Psoas muscle (tissue), 8 donors: ENCODE results near the gene BAZ2B. TPM values are rescaled to one million over a fixed set of nuclear protein-coding genes. Genes with fewer than 3 reads are reported as not detected.

Source experiments
- ATAC-seq, 4 donors: fragments of 200-7000 bp; cut with Tn5 transposase; one replicate each; pipeline ENCODE4 v1.9.1; 2020; ENCODE audit warnings: moderate library complexity in 3 of 4, mild to moderate bottlenecking in 2 of 4
- DNase-seq, 2 donors: peaks; one replicate each; pipeline ENCODE4 v3.0.0-alpha.2; 2020
- H3K27ac ChIP-seq: fragments of 200-600 bp; one replicate; pipeline ENCODE4 v1.8.0; 2022
- H3K27me3 ChIP-seq, 3 donors: fragments of 200-600 bp in 1 of 3; one replicate each; pipeline versions ENCODE4 v1.6.1 to v1.8.0; 2013 to 2022; ENCODE audit warnings: low read length in 2 of 3, mild to moderate bottlenecking in 2 of 3, moderate library complexity in 1 of 3; ENCODE audit not compliant: insufficient read depth in 3 of 3
- H3K36me3 ChIP-seq, 2 donors: fragments of 200-600 bp in 1 of 2; one replicate each; pipeline versions ENCODE4 v1.6.1 to v1.8.0; 2013 to 2022; ENCODE audit warnings: low read depth in 1 of 2, mild to moderate bottlenecking in 1 of 2, moderate library complexity in 1 of 2; ENCODE audit not compliant: insufficient read depth in 1 of 2
- H3K4me1 ChIP-seq: fragments of 200-600 bp; one replicate; pipeline ENCODE4 v1.8.0; 2022
- H3K4me3 ChIP-seq: fragments of 200-600 bp; one replicate; pipeline ENCODE4 v1.8.0; 2022; ENCODE audit warnings: mild to moderate bottlenecking
- H3K9me3 ChIP-seq: fragments of 200-600 bp; one replicate; pipeline ENCODE4 v1.8.0; 2022
- CTCF ChIP-seq: fragments of 200-600 bp; IDR thresholded peaks from one replicate; pipeline ENCODE4 v1.8.0; 2022; ENCODE audit warnings: antibody characterized with exemption
- WGBS, 3 donors: extraction: QIAGEN DNeasy Blood & Tissue Kit; methylation state at CpG; one replicate each; pipeline versions ENCODE4 v1.1.6 to v1.1.7; 2013; 5-methylcytosine and 5-hydroxymethylcytosine counted together
- intact Hi-C, 2 donors: fragments of 100-400 bp; cut with DNase I; formaldehyde crosslinking; loops; one replicate each; pipeline versions ENCODE4 v1.11.0 to v1.14.2; 2022
- polyA plus RNA-seq, 3 donors: library from polyadenylated mRNA; stranded (reverse); fragments of 200-250 nt; gene quantifications; one replicate each; pipeline ENCODE4 v1.2.3, GENCODE V29; 2013
- total RNA-seq, 4 donors: library from RNA; stranded (reverse); fragmentation: NEBNext Ultra II Directional in 2 of 4; extraction: Animal tissue kit (Norgen Biotek cat#: 25700) in 2 of 4; gene quantifications; one replicate each; pipeline versions ENCODE4 v1.2.1 to v1.2.4, GENCODE V29; 2021 to 2023
- donor health status: healthy with polysubstance abuse.
- donor health status: DM: no; HTN: no; CAD: no; lungs with moderate emphysema.
- donor health status: Bipolar disorder and iron deficiency.
- donor health status: healthy.
- donor health status: DM: yes; HTN: yes; CAD: no.
- donor health status: DM: no; HTN: no; CAD: no.
- donor health status: DM: no; HTN: no; CAD: no.
- donor health status: DM: yes; HTN: yes; CAD: no.

Gene BAZ2B
- total and polyA plus RNA-seq, 7 donors: 7.5 to 27.0 (median 22.7) TPM

GRCh38 chr2:159497256-159497655, 119.1 kb downstream of the BAZ2B start:
- H3K27ac ChIP-seq: peak overlapping the region; percentile 54
- no peak overlapping the region for H3K4me3 ChIP-seq
- intact Hi-C loops: no loop called here
- TF ChIP-seq CTCF: no peak
- peaks cover 6% of the 10 kb centered on the region for H3K9me3 ChIP-seq
- H3K36me3 ChIP-seq: peaks cover 0 to 4% of the 10 kb centered on the region in 2 donors
- no peaks in the 10 kb centered on the region for H3K27me3 ChIP-seq
- ATAC-seq: peak; percentile 68 to 78 (median 73)
- H3K4me1 ChIP-seq: peaks cover 5% of the 10 kb centered on the region
- no peak for DNase-seq

GRCh38 chr2:159489476-159489875, 126.9 kb downstream of the BAZ2B start:
- DNase-seq (no peak), ATAC-seq (no peak)
- Histone ChIP-seq H3K4me3 (no peak overlapping the region), H3K9me3 (no peaks in the 10 kb centered on the region), H3K4me1 (peaks cover 5% of the 10 kb centered on the region), H3K27me3 (no peaks in the 10 kb centered on the region), H3K27ac (no peak overlapping the region), H3K36me3 (no peaks in the 10 kb centered on the region)
- no peak for TF ChIP-seq CTCF
- intact Hi-C loops: no loop called here
- WGBS, 3 donors: 95 to 99% (median 96%) methylated on average over 2 of the region's 2 CpGs

GRCh38 chr2:159484532-159484931, 131.8 kb downstream of the BAZ2B start:
- Histone ChIP-seq H3K27ac (no peak overlapping the region), H3K27me3 (no peaks in the 10 kb centered on the region), H3K4me3 (no peak overlapping the region), H3K9me3 (no peaks in the 10 kb centered on the region), H3K36me3 (no peaks in the 10 kb centered on the region), H3K4me1 (peaks cover 14% of the 10 kb centered on the region)
- no peak for TF ChIP-seq CTCF
- DNase-seq (no peak), ATAC-seq (no peak)
- intact Hi-C loops: no loop called here
- WGBS, 3 donors: 52 to 59% (median 58%) methylated on average over 2 of the region's 2 CpGs

GRCh38 chr2:159476329-159476728, 140.0 kb downstream of the BAZ2B start:
- ATAC-seq (no peak), DNase-seq (no peak)
- Histone ChIP-seq H3K4me1 (peaks cover 9% of the 10 kb centered on the region), H3K4me3 (no peak overlapping the region), H3K27ac (no peak overlapping the region), H3K36me3 (peaks cover 0 to 39% of the 10 kb centered on the region in 2 donors), H3K27me3 (no peaks in the 10 kb centered on the region), H3K9me3 (no peaks in the 10 kb centered on the region)
- TF ChIP-seq CTCF: no peak
- intact Hi-C loops: no loop called here
- WGBS, 3 donors: 95 to 99% (median 98%) methylated on average over 2 of the region's 2 CpGs

GRCh38 chr2:159475793-159476192, 140.6 kb downstream of the BAZ2B start:
- 96 to 97% (median 96%) methylated on average over 4 of the region's 4 CpGs for WGBS, 3 donors
- no peaks in the 10 kb centered on the region for H3K27me3 ChIP-seq
- no peaks in the 10 kb centered on the region for H3K9me3 ChIP-seq
- TF ChIP-seq CTCF: no peak
- peaks cover 7% of the 10 kb centered on the region for H3K4me1 ChIP-seq
- H3K36me3 ChIP-seq: peaks cover 0 to 39% of the 10 kb centered on the region in 2 donors
- no peak overlapping the region for H3K4me3 ChIP-seq
- DNase-seq (no peak), ATAC-seq (no peak)
- intact Hi-C loops: no loop called here
- no peak overlapping the region for H3K27ac ChIP-seq
